A549 (cell line): ENCODE results near the gene SCUBE1. TPM values are rescaled to one million over a fixed set of nuclear protein-coding genes. Genes with fewer than 3 reads are reported as not detected.
A peak's percentile ranks its signal among the peaks of the same experiment; 100 is the strongest.

Experiments used
- ATAC-seq, 2 experiments: fragments of 200-7000 bp in 1 of 2; fragments of >200 bp in 1 of 2; cut with Nextera tagmentation in 1 of 2; cut with Tn5 transposase in 1 of 2; 3 replicates each; pipeline versions ENCODE4 v1.8.0 to v1.9.1; 2018 to 2020; ENCODE audit warnings: mild to moderate bottlenecking in 1 of 2, moderate library complexity in 1 of 2
- CTCF ChIA-PET: fragments of 300-600 bp; sonication (Branson Sonifier 250); formaldehyde crosslinking; extraction: SDS; loops from one replicate; lab custom pipeline; 2021; ENCODE audit warnings: antibody characterized with exemption, inconsistent platforms; lab: Yijun Ruan, JAX
- POLR2A ChIA-PET: fragments of 350-600 bp; formaldehyde crosslinking; extraction: SDS; loops from one replicate; lab custom pipeline; 2021; ENCODE audit warnings: antibody characterized with exemption, inconsistent platforms; lab: Yijun Ruan, JAX
- DNase-seq, 2 experiments: peaks; one replicate each; pipeline versions ENCODE4 v3.0.0 to v3.0.0-alpha.2; 2011 to 2016; ENCODE audit warnings: low read depth in 1 of 2, low spot score in 1 of 2
- FAIRE-seq: peaks from 2 replicates; lab custom pipeline; 2011; peaks lifted over from hg19 to GRCh38; lab: Jason Lieb, UNC
- H3K27ac ChIP-seq, 2 experiments: fragments of >200 bp; sonication (Bioruptor Twin); formaldehyde crosslinking; 3 replicates each; pipeline ENCODE4 v1.5.1; 2016 to 2017
- H3K4me1 ChIP-seq: fragments of >200 bp; sonication (Bioruptor Twin); formaldehyde crosslinking; 3 replicates; pipeline ENCODE4 v1.6.1; 2016
- H3K4me2 ChIP-seq: fragments of >200 bp; sonication (Bioruptor Twin); formaldehyde crosslinking; 3 replicates; pipeline ENCODE4 v1.6.1; 2016
- H3K4me3 ChIP-seq: fragments of >200 bp; sonication (Bioruptor Twin); formaldehyde crosslinking; 3 replicates; pipeline ENCODE4 v1.5.1; 2016
- H3K9me3 ChIP-seq: fragments of >200 bp; sonication (Bioruptor Twin); formaldehyde crosslinking; 3 replicates; pipeline ENCODE4 v1.6.1; 2016
- ATOH8 ChIP-seq: fragments of 250-450 bp; sonication (Bioruptor Pico); IDR thresholded peaks from 2 replicates; pipeline ENCODE4 v1.5.0; 2020; ENCODE audit warnings: low read depth, mild to moderate bottlenecking, moderate library complexity
- BCL3 ChIP-seq: fragments of >200 bp; sonication (Bioruptor Twin); formaldehyde crosslinking; IDR thresholded peaks from 3 replicates; pipeline ENCODE4 v1.6.1; 2016
- CBX8 ChIP-seq: fragments of 200-600 bp; sonication (generic); IDR thresholded peaks from 2 replicates; pipeline ENCODE4 v1.6.1; 2016
- CHD2 ChIP-seq: fragments of 150-350 bp; IDR thresholded peaks from 2 replicates; pipeline ENCODE4 v1.6.1; 2014; ENCODE audit warnings: low read length; ENCODE audit not compliant: partially characterized antibody
- CTCF ChIP-seq: fragments of >200 bp; sonication (Bioruptor Twin); formaldehyde crosslinking; IDR thresholded peaks from 3 replicates; pipeline ENCODE4 v1.5.1; 2016
- EHF ChIP-seq: fragments of 250-450 bp; sonication (Bioruptor Pico); IDR thresholded peaks from 2 replicates; pipeline ENCODE4 v1.5.0; 2020; ENCODE audit warnings: mild to moderate bottlenecking
- ELK1 ChIP-seq: fragments of 150-350 bp; IDR thresholded peaks from 2 replicates; pipeline ENCODE4 v1.6.1; 2014; ENCODE audit warnings: low read depth, mild to moderate bottlenecking, low read length
- FOSB ChIP-seq: fragments of 250-450 bp; sonication (Bioruptor Pico); IDR thresholded peaks from 2 replicates; pipeline ENCODE4 v1.5.0; 2020; ENCODE audit warnings: mild to moderate bottlenecking, moderate library complexity
- HOXA7 ChIP-seq: fragments of 250-450 bp; sonication (Bioruptor Pico); IDR thresholded peaks from 2 replicates; pipeline ENCODE4 v1.5.0; 2020; ENCODE audit warnings: mild to moderate bottlenecking, moderate library complexity
- JUNB ChIP-seq: fragments of >200 bp; sonication (Bioruptor Twin); formaldehyde crosslinking; IDR thresholded peaks from 2 replicates; pipeline ENCODE4 v1.6.1; 2016
- PBX3 ChIP-seq: IDR thresholded peaks from 2 replicates; pipeline ENCODE4 v1.6.1; 2012
- REST ChIP-seq: fragments of 200-600 bp; sonication (generic); IDR thresholded peaks from 2 replicates; pipeline ENCODE4 v1.6.1; 2016; ENCODE audit warnings: antibody characterized with exemption, mild to moderate bottlenecking, moderate library complexity
- RFX5 ChIP-seq: fragments of 450-650 bp; IDR thresholded peaks from 2 replicates; pipeline ENCODE4 v1.7.1; 2014; ENCODE audit warnings: antibody characterized with exemption, mild to moderate bottlenecking, moderate library complexity
- SREBF2 ChIP-seq: fragments of 450-650 bp; IDR thresholded peaks from 2 replicates; pipeline ENCODE4 v1.6.1; 2014; ENCODE audit warnings: mild to moderate bottlenecking, moderate library complexity
- TFCP2L1 ChIP-seq: fragments of 250-450 bp; sonication (Bioruptor Pico); IDR thresholded peaks from 2 replicates; pipeline ENCODE4 v1.5.0; 2021; ENCODE audit warnings: mild to moderate bottlenecking
- TP53 ChIP-seq: fragments of 250-450 bp; sonication (Bioruptor Pico); IDR thresholded peaks from 2 replicates; pipeline ENCODE4 v1.5.0; 2021; ENCODE audit warnings: mild to moderate bottlenecking, moderate library complexity
- USF2 ChIP-seq: fragments of 450-650 bp; IDR thresholded peaks from 2 replicates; pipeline ENCODE4 v1.6.1; 2014; ENCODE audit warnings: antibody characterized with exemption
- ZFP36 ChIP-seq: fragments of 450-650 bp; IDR thresholded peaks from 2 replicates; pipeline ENCODE4 v1.6.1; 2014; ENCODE audit warnings: borderline replicate concordance; ENCODE audit not compliant: partially characterized antibody
- ZNF302 ChIP-seq: fragments of 250-450 bp; sonication (Bioruptor Pico); IDR thresholded peaks from 2 replicates; pipeline ENCODE4 v1.9.0; 2021; ENCODE audit warnings: inconsistent platforms, mild to moderate bottlenecking, moderate library complexity
- WGBS: methylation state at CpG from one replicate; pipeline ENCODE4 v1.1.6; 2017; ENCODE audit errors: missing lambda C conversion rate; 5-methylcytosine and 5-hydroxymethylcytosine counted together
- polyA plus RNA-seq, 4 experiments: library from polyadenylated mRNA; depleted of rRNA in 3 of 4; stranded (reverse); fragments of >200 nt; fragmentation: RNase III in 1 of 4; extraction: RNeasy Plus Mini Kit Qiagen cat#74134 plus additional on column Dnase treatment in 1 of 4; gene quantifications; 2 replicates in 3 of 4; 3 replicates in 1 of 4; pipeline ENCODE4 v1.2.3, GENCODE V29; 2011 to 2017

SCUBE1 gene
- polyA plus RNA-seq, 2 of the 4 experiments (the other 2 are of a cell fraction) = 0.01 to 0.12 TPM

- H3K4me3 ChIP-seq = no peak overlapping the region
- WGBS = 46% methylated on average over 13 of the region's 13 CpGs
- no peaks in the 10 kb centered on the region for H3K4me1 ChIP-seq
- H3K4me2 ChIP-seq = no peak overlapping the region
- peak; percentile 39 to 77; a peak in 4 of 6 replicates for ATAC-seq
- peak; percentile 44 to 50 for DNase-seq
- FAIRE-seq = no peak
- no peaks in the 10 kb centered on the region for H3K9me3 ChIP-seq
- ChIA-PET CTCF (interaction anchor here (1.1 to 2.2 kb wide), 8 partner anchors 13 to 615 kb away, joined by 3 to 18 read pairs (median 6); no protein-coding TSS in a partner anchor), POLR2A (no interaction called here)
- no peak overlapping the region for H3K27ac ChIP-seq
- no peak for TF ChIP-seq USF2
- TF ChIP-seq SREBF2 = no peak
- TF ChIP-seq TP53 (CRISPR knock-in tag) = no peak
- TF ChIP-seq ATOH8 (CRISPR knock-in tag) = no peak
- no peak for TF ChIP-seq PBX3
- TF ChIP-seq EHF (CRISPR knock-in tag) = no peak
Observed at GRCh38 chr22:43270314-43270908, 72.8 kb downstream of the SCUBE1 start.

GRCh38 chr22:43269646-43270045 lies 73.5 kb downstream of the SCUBE1 start:
- H3K9me3 ChIP-seq = no peaks in the 10 kb centered on the region
- no peak overlapping the region for H3K4me3 ChIP-seq
- ATAC-seq (no peak), FAIRE-seq (no peak), DNase-seq (no peak)
- CTCF ChIA-PET = interaction anchor here (0.7 to 3.6 kb wide), 9 partner anchors 14 to 557 kb away, joined by 3 to 18 read pairs (median 8); no protein-coding TSS in a partner anchor
- 73% methylated on average over 13 of the region's 14 CpGs for WGBS
- no peaks in the 10 kb centered on the region for H3K4me1 ChIP-seq
- H3K4me2 ChIP-seq = no peak overlapping the region
- POLR2A ChIA-PET = no interaction called here
- no peak overlapping the region for H3K27ac ChIP-seq
- TF ChIP-seq RFX5 (no peak), HOXA7 (CRISPR knock-in tag) (no peak), BCL3 (no peak), REST (no peak), FOSB (CRISPR knock-in tag) (no peak), JUNB (no peak), PBX3 (no peak), CHD2 (no peak), CTCF (no peak), USF2 (no peak), TFCP2L1 (no peak), ZNF302 (no peak), ZFP36 (no peak), ELK1 (no peak), CBX8 (no peak)
